HG03575 (cell line): ENCODE measurements around the gene PPFIA3.
"Not testable (repeated sequence)": the region's sequence is repeated elsewhere in the genome, so short reads cannot be mapped to it uniquely, and the experiment has no call there.

ENCODE experiments used
- ATAC-seq: cut with Tn5 transposase; IDR thresholded peaks from one replicate; pipeline ENCODE4 v1.9.1; 2021; ENCODE audit not compliant: unreplicated experiment, insufficient number of reproducible peaks, low FRiP score; ENCODE audit errors: extremely low read depth

PPFIA3 gene

DNA sequence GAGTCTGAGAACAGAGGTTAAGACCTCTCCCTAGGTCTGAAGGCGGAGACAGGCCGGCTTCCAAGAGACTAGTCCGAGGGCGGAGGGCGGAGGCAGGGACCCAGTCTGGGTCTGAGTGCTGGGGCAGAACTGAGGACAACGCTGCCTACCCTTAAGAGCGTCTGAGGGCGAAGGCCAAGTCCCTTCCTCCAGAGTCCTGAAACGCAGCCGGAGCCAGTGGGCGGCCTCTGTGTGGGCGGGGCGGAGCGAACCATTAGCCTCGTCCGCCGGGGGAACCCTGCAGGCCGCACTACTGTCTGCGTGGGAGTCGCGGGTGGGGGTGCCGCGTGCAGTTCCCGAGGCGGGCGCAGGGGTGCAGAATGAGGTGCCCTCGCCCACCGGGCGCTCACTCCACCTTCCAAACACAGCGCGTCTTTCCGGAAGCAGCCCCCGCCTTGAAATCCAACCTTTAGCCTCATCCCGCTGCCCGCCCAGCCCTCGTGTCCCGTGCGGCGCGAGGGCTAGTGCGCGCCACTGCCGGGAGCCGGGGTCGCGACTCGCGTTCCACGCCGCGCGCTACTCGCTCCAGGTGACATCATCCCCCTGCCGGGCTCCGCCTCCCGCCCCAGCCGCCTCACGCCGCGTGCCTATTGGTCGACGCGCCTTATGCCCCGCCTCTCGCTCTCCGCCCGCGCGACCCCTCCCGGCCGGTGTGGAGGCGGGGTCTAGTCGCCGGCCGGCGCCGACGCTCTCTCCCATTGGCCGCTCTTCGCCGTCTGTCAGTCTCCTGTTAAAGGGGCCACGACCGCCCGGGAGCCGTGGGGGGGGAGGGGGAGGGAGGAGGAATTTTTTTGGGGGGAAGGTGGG, 556 bp upstream of the PPFIA3 start, which contains the start of gene C19orf73:
TSS of gene C19orf73 (minus strand) at position 579 of the 846 bp plus-strand sequence. CDS start at position 458, 121 bp downstream.
- no peak for ATAC-seq

- ATAC-seq: no peak
Observed at GRCh38 chr19:49120325-49120683, 960 bp downstream of the PPFIA3 start.

DNA sequence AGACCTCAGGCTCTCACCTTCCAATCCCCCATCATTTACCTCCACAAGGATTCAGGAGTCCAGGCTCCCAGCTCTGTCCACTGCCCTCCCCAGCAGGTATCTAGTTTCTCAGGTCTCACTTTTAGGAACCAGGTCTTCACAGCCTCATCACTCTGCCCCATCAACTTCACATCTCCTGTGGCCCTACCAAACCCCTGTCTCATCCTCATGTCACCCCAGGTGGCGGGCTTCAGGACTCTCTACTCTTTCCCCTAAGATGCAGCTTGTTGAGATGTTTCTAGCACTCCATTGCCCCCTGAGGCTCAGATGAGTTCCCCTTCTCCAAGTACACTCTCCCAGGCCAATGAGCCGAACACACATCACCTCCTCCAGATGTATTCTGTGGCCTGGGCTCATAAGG, 1.5 kb downstream of the PPFIA3 start:
- no peak for ATAC-seq

DNA sequence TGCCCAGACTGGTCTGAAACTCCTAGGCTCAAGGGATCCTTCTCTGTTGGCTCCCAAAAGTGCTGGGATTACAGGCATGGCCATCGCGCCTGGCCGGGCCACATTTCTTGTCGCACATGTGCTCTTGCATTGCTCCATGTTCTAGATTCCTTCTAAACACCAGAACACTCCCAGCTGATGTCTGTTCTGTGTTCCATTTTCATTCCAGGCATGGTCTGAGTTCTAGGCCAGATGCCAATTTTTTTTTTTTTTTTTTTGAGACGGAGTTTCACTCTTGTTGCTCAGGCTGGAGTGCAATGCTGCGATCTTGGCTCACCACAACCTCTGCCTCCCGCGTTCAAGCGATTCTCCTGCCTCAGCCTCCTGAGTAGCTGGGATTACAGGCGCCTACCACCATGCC, 2.5 kb downstream of the PPFIA3 start:
- ATAC-seq: not testable (repeated sequence)

- ATAC-seq: not testable (repeated sequence)
Observed at GRCh38 chr19:49123285-49123684, 3.9 kb downstream of the PPFIA3 start.

DNA sequence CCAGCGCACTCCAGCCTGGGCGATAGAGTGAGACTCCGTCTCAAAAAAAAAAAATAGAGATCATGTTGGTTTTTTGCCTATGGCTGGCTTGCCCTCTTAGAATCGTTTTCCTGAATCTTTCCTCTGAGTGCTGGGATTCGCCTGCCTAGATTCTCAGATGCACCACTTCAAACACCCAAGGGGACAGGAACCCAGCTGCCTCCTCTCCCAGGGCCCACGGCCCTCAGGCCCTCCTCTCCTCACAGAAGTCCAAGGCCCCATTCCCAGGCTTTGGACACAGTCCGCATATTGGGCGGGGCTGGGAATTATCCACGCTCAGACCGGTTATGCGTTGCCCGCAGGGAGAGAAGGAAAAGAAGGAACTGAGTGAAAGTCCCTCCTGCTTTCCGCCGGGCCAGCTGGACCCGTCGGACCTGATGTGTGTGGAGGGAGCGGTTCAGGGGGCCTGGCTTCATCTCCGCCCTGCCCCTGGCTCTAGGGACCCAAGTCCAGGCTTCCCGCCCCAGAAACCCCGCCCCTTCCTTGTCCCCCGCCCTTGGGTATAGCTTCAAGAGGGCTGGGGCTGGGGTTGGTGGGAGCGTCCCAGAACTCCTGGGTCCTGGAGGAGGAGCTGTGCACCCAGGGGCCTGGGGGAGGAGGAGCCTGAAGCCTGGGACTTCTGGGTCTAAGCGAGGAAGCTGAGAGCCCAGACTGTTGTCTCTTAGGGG, 5.8 kb downstream of the PPFIA3 start:
- no peak for ATAC-seq

- no peak for ATAC-seq
Observed at GRCh38 chr19:49126575-49126974, 7.2 kb downstream of the PPFIA3 start.

- ATAC-seq: not testable (repeated sequence)
Observed at GRCh38 chr19:49127225-49127624, 7.9 kb downstream of the PPFIA3 start.

DNA sequence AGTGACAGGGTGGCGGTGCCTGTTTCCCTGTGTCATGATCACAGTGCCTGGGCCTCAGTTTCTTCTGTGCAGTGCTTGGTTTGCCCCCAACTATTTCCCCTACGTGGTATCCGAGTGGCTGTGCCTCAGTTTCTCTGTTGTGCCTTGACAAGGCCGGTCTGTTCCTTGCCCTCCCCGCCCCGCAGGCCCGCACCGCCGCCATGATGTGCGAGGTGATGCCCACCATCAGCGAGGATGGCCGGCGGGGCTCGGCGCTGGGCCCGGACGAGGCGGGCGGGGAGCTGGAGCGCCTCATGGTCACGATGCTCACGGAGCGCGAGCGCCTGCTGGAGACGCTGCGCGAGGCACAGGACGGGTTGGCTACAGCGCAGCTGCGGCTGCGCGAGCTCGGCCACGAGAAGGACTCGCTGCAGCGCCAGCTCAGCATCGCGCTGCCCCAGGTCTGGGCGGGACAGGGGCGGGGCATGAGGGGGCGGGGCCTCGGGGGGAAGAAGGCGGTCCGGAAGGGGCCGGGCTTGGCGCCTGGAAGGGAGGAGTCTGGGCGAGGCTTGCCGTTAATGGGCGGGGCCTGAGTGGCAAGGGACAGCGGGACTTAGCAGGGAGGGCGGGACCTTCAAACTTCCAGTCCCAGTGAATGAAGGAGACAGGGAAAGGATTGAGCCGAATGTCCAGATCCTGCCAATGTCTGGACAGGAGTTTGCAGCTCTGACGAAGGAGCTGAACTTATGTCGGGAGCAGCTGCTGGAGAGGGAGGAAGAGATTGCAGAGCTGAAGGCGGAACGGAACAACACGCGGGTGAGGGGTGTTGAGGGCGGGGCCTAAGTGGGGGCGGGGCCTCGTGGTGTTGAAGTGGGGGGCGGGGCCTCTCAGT, 8.6 kb downstream of the PPFIA3 start:
- no peak for ATAC-seq

GRCh38 chr19:49128545-49129237, 9.3 kb downstream of the PPFIA3 start:
- ATAC-seq: no peak

GRCh38 chr19:49129238-49129583, 9.9 kb downstream of the PPFIA3 start:
- no peak for ATAC-seq

DNA sequence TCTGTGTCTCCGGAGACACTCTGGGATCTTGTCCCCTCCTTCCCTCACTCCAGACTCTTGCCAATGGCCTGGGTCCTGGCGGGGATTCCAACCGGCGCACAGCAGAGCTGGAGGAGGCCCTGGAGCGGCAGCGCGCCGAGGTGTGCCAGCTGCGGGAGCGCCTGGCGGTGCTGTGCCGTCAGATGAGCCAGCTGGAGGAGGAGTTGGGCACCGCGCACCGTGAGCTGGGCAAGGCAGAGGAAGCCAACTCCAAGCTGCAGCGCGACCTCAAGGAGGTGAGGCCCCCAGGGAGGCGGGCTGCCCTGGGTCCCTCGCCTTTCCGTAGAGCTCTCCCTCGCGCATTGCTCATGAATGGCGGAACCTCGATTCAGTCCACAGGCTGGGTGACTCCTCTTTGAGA, 11.0 kb downstream of the PPFIA3 start:
- ATAC-seq: no peak

- ATAC-seq: no peak
Observed at GRCh38 chr19:49132974-49133609, 13.7 kb downstream of the PPFIA3 start.

DNA sequence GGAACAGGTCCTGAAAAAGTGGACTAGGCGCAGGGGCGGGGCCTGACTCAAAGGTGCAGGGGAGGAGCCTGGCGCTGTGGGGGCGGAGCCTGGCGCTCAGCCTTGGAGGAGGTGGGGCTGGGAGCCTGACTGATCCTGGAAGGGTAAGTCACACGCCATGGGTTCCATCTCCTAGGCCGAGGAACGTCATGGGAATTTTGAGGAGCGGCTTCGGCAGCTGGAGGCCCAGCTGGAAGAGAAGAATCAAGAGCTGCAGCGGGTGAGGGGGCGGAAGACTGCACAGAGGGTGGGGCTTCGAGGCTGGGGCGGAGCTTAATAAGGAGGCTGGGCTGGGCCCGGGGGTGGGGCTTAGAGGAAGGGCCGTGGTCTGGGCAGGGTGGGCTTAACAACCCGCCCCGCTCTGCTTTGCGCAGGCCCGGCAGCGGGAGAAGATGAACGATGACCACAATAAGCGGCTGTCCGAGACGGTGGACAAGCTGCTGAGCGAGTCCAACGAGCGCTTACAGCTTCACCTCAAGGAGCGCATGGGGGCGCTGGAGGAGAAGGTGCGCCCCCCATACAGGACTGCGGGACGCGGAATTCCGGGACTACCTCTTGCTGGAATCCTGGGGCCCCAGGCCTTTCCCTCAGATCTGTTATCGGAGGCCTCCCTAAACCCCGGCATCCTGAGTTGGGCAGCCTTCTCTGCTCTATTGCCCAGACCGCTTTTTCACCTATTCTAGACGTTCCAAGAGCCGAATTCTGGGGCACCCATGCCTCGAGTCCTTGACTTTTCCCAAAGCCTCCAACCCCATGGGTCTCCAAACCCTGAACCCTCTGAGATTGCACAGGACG, 14.5 kb downstream of the PPFIA3 start:
- ATAC-seq: no peak

DNA sequence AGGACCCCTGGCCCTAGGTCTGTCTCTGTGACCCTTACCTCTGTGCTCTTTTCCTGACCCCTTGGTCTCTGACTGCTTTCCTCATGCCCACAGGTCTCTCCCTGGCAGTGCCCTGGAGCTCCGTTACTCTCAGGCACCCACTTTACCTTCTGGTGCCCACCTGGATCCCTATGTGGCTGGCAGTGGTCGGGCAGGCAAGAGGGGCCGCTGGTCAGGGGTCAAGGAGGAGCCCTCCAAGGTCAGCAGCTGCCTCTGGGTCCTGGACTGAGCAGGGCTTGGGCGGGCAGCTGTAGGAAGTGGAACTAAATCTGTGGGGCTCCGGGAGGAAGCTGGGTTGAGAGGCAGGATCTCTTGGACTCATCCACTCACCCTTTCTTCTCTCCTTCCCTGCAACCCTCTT, 16.3 kb downstream of the PPFIA3 start:
- no peak for ATAC-seq

GRCh38 chr19:49136771-49137171, 17.4 kb downstream of the PPFIA3 start:
- no peak for ATAC-seq

- ATAC-seq: no peak
Observed at GRCh38 chr19:49140951-49141350, 21.6 kb downstream of the PPFIA3 start.

- no peak for ATAC-seq
Observed at GRCh38 chr19:49141352-49141751, 22.0 kb downstream of the PPFIA3 start.
